ENCODE data around the gene COL21A1.

The COL21A1 gene

DNA sequence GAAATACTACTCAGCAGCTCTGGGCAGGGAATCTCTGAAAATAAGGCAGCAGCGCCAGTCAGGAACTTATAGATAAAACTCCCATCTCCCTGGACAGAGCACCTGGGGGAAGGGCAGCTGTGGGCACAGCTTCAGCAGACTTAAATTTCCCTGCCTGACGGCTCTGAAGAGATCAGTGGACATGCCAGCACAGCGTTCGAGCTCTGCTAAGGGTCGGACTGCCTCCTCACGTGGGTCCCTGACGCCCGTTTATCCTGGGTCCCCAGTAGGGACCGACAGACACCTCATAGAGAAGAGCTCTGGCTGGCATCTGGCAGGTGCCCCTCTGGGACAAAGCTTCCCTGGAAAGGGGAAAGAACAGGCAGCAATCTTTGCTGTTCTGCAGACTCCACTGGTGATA is 59.0 kb downstream of the COL21A1 start:
- DNase-seq (ENCODE audit: low read depth in 2 of 2) = no peak

GRCh38 chr6:56187686-56188085 is 59.7 kb downstream of the COL21A1 start:
- no peak for DNase-seq (ENCODE audit: low read depth in 2 of 2)

GRCh38 chr6:56176741-56177140 is 70.6 kb downstream of the COL21A1 start:
- DNase-seq (ENCODE audit: low read depth in 2 of 2) = no peak

- no peak for DNase-seq (ENCODE audit: low read depth in 2 of 2)
Observed at GRCh38 chr6:56173228-56173627, 74.2 kb downstream of the COL21A1 start.

DNA sequence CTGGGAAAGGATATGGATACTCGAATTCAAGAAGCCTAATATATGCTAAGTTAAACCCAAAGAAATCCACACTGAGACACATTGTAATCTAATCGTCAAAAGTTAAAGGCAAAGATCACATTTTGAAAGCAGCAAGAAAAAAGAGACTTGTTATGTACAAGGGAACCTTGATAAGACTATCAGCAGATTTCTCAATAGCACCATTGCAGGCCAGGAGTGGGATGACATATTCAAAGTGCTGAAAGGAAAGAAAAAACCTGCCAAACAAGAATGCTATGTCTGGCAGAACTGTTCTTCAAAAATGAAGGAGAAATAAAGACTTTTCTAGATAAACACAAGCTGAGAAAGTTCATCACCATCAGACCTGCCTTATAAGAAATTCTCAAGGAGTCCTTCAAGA is 75.2 kb downstream of the COL21A1 start:
- no peak for DNase-seq (ENCODE audit: low read depth in 2 of 2)

GRCh38 chr6:56169366-56169765 is 78.0 kb downstream of the COL21A1 start:
- DNase-seq (ENCODE audit: low read depth in 2 of 2) = no peak

- no peak for DNase-seq (ENCODE audit: low read depth in 2 of 2)
Observed at GRCh38 chr6:56168596-56168995, 78.8 kb downstream of the COL21A1 start.

GRCh38 chr6:56162081-56162480 is 85.3 kb downstream of the COL21A1 start:
- no peak for DNase-seq (ENCODE audit: low read depth in 2 of 2)

- no peak for DNase-seq (ENCODE audit: low read depth in 2 of 2)
Observed at GRCh38 chr6:56160489-56160888, 86.9 kb downstream of the COL21A1 start.

- no peak for DNase-seq (ENCODE audit: low read depth in 2 of 2)
Observed at GRCh38 chr6:56158571-56158970, 88.8 kb downstream of the COL21A1 start.

DNA sequence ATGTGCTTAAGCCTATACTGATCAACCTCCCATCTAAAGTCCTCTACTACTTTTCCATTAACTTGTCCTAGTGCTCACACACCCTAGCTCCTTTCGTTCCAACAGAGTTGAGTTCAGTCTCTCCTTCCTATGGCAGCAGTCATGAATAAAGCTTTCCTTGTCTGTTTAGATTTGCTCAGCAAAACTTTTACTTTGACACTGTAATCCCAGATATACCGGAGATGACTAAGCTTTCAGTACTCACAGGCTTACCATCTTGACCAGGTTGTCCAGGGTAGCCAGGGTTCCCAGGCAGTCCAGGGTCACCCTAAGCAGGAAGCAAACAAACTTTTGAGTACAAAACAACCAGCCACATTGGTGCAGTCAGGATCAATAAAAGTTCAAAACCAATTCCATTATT is 90.7 kb downstream of the COL21A1 start:
- DNase-seq (ENCODE audit: low read depth in 2 of 2) = no peak

GRCh38 chr6:56155634-56156141 is 91.7 kb downstream of the COL21A1 start:
- DNase-seq (ENCODE audit: low read depth in 2 of 2) = no peak

DNA sequence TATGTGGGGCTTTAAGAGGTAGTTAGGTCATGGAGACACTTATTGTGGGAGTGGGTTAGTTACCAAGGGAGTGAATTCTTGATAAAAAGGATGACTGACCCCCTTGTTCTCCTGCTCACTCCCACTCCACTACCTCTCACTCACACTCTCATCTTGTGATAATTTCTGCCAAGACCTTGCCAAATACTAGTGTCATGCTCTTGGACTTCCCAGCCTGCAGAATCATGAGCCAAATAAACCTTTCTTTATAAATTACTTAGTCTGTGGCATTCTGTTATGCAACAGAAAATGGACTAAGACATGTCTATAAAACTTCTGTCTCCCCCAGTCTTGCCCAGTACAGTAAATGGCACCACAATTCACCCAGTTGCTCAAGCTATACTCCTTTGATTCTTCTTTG is 93.3 kb downstream of the COL21A1 start:
- no peak for DNase-seq (ENCODE audit: low read depth in 2 of 2)

GRCh38 chr6:56152611-56153010 is 94.8 kb downstream of the COL21A1 start:
- DNase-seq (ENCODE audit: low read depth in 2 of 2) = no peak

DNA sequence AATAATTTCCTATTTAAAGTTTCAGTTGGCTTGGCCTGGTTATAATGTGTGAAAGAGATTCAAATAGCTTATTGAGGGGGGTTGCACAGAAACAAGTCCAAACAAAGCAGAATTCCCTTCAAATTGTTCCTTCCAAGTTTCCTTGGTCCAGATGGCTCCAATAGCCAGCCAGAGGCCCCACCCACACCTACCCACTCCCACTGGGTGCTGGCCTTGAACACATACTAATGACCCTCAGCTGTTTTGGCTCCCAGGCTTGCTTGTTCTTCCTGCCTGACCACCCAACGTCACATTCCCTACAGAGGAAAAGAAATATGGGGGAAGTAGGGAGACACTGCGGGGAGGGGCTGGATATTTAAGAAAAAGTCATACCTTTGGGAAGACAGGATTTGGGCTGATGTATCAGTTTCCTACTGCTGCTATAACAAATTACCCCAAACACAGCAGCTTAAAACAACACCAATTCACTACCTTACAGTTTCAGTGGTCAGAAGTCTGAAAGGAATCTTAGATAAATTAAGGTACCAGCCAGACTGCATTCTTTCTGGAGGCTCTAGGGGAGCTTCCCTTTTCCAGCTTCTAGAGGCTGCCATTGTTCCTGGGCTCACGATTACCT is 95.7 kb downstream of the COL21A1 start:
- no peak for DNase-seq (ENCODE audit: low read depth in 2 of 2)

- DNase-seq (ENCODE audit: low read depth in 2 of 2) = no peak
Observed at GRCh38 chr6:56148488-56149186, 98.7 kb downstream of the COL21A1 start.

DNA sequence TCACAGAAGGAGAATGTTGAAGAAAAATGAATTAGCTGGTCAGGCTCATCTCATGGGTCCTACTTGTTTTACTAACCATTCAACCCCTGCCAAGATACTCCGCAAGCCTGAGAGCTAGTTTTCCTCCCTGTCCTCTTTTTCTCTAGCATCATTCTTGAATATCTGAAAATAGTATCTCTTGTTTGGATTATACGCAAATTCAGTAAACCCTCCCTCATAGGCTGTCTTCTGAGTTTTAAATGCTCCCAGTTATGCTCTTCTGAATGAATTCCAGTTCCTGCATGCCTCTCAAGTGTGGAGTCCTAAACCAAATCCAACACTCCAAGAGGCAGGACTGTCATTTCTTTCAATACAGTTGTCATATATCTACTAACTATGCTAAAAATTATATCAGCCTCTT is 99.6 kb downstream of the COL21A1 start:
- no peak for DNase-seq (ENCODE audit: low read depth in 2 of 2)

DNA sequence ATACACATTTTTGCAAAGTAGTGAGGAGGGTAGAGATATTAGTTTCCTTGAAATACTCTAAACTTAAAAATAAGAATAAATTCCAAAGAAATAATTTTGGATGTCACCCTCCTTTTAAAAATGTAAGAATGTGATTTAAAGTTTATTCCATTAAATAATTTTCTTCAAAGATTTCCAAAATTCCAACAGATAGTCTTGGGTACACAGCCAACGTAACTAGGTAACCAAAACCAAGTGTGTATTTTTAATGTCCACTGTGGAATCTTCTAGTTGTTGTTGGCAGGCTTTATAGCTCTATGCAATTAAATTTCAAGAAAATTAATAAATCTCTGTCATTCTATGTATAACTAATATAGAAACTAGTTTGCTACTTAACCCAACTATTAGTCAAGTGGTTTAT is 101.3 kb downstream of the COL21A1 start:
- DNase-seq (ENCODE audit: low read depth in 2 of 2) = no peak

- DNase-seq (ENCODE audit: low read depth in 2 of 2) = no peak
Observed at GRCh38 chr6:56145616-56146015, 101.8 kb downstream of the COL21A1 start.

- no peak for DNase-seq (ENCODE audit: low read depth in 2 of 2)
Observed at GRCh38 chr6:56144538-56145324, 102.6 kb downstream of the COL21A1 start.

- no peak for DNase-seq (ENCODE audit: low read depth in 2 of 2)
Observed at GRCh38 chr6:56143796-56144195, 103.6 kb downstream of the COL21A1 start.

DNA sequence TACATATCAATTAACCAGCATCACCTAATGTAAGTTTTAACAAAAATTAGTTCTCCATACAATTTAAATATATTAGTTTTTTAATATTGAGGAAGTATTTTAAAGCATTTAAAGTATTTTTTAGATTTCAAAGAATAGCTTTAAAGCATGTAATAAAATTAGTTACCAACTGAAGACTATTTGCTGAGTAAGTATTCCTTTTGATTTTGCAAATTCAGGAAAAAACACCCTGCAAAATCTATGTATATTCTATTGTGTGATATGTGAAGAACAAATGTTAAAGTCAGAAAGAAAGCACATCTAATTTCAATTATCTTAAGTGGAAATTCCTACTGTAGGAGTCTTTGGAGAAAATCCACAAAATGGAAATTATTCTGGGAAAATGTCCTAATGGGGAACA is 107.3 kb downstream of the COL21A1 start:
- no peak for DNase-seq (ENCODE audit: low read depth in 2 of 2)

- no peak for DNase-seq (ENCODE audit: low read depth in 2 of 2)
Observed at GRCh38 chr6:56115715-56116114, 131.7 kb downstream of the COL21A1 start.

Data from activated CD8-positive, alpha-beta memory T cell treated with anti-CD3 and anti-CD28 coated beads for 4 hours (primary cell).